Fibroblast of skin of right biceps (primary cell): ENCODE results near the gene POLR2L.

Source experiments
- DNase-seq: peaks from one replicate; pipeline ENCODE4 v3.0.0-alpha.2; 2013

Gene POLR2L

DNA sequence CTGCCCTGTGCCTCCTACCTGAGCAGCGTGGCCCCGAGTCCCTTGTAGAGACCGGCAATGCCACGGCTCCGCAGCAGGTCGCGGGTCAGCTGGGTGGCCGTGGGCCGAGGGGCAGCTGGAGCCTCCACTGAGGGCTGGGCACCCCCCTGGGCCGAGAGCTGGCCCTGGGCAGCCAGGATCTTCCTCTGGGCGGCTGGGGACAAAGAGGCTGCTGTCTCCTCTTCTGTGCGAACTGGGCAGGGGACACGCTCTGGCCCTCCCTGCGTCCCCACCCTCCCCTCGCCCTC lies 49.9 kb downstream of the POLR2L start:
- no peak for DNase-seq

DNA sequence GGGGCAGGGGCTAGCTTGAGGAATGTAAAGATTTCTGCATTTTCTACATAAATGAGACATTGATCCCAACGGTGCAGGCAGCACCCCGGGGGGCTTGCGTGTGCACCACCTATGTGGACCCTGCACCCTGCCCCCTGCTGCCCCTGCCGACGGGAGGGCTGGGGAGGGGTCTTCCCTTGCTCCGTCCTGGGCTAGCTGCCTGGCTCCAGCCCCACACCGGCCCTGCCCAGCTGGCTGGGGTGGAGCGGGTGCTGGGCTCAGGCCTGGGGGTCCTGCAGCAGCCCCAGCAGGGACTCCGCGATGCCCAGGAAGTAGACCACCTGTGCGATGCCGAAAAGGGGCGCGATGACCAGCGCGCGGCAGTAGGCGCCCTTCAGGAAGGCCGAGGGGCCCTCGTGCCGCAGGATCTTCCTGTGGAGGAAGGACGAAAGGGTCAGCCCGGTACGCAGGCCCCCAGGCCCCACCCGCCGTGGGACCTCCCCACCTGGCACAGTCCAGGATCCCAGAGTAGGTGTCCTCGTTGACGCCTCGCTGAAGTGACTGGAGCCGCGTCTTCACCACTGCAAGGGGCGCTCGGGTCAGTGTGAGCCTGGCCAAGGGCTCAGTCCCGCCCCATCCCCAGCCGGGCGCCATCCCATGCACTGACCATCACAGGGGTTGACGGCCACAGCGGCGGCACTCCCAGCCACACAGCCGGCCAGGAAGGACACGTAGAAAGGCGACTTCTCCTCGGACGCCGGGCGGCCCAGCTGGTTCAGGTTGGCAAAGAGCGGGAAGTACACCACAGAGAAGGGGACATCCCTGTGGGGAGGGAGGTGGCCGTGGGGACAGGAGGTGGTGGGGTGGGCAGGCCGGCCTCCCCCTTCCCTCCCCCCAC lies 50.4 kb downstream of the POLR2L start:
- no peak for DNase-seq

GRCh38 chr11:790721-791564 lies 51.4 kb downstream of the POLR2L start:
- no peak for DNase-seq

- DNase-seq: peak; percentile 48
These were observed 52.4 kb downstream of the POLR2L start, which contains the start of gene CEND1 for GRCh38 chr11:789943-790342. CEND1 (minus strand) TSS chr11:790090; CDS start chr11:788576, 1,514 bp downstream.
